GM21526 (cell line): ENCODE data around the gene BCAP31.
"Not testable (repeated sequence)": the region's sequence is repeated elsewhere in the genome, so short reads cannot be mapped to it uniquely, and the experiment has no call there.

Source experiments
- ATAC-seq: cut with Tn5 transposase; IDR thresholded peaks from one replicate; pipeline ENCODE4 v1.9.1; 2021; ENCODE audit warnings: moderate library complexity; ENCODE audit not compliant: unreplicated experiment, low FRiP score

BCAP31 gene

GRCh38 chrX:153685156-153685536, 39.0 kb downstream of the BCAP31 start:
- no peak for ATAC-seq

- ATAC-seq: no peak
Measured at GRCh38 chrX:153684467-153685155, 39.6 kb downstream of the BCAP31 start.

- ATAC-seq: not testable (repeated sequence)
Measured at GRCh38 chrX:153683486-153683885, 40.7 kb downstream of the BCAP31 start.

- ATAC-seq: no peak
Measured at GRCh38 chrX:153681175-153681574, 43.0 kb downstream of the BCAP31 start.

GRCh38 chrX:153674219-153674851, 49.9 kb downstream of the BCAP31 start:
- ATAC-seq: no peak

GRCh38 chrX:153673428-153674218, 50.6 kb downstream of the BCAP31 start, which contains the start of gene PNCK:
Gene PNCK (minus strand): TSS chrX:153673813. CDS start chrX:153673076, 737 bp downstream.
- ATAC-seq: no peak

GRCh38 chrX:153672531-153673427, 51.4 kb downstream of the BCAP31 start:
- ATAC-seq: no peak

- ATAC-seq: no peak
Measured at GRCh38 chrX:153671589-153672530, 52.3 kb downstream of the BCAP31 start.

GRCh38 chrX:153670748-153671588, 53.2 kb downstream of the BCAP31 start:
- no peak for ATAC-seq

- no peak for ATAC-seq
Measured at GRCh38 chrX:153669901-153670731, 54.1 kb downstream of the BCAP31 start.

GRCh38 chrX:153669174-153669890, 54.9 kb downstream of the BCAP31 start:
- ATAC-seq: no peak

- ATAC-seq: no peak
Measured at GRCh38 chrX:153668423-153669173, 55.6 kb downstream of the BCAP31 start.

GRCh38 chrX:153667956-153668396, 56.2 kb downstream of the BCAP31 start:
- no peak for ATAC-seq

GRCh38 chrX:153667281-153667955, 56.8 kb downstream of the BCAP31 start:
- ATAC-seq: no peak

GRCh38 chrX:153665726-153666306, 58.4 kb downstream of the BCAP31 start:
- no peak for ATAC-seq
